HepG2 (cell line): ENCODE data around the gene HCN4. TPM values are rescaled to one million over a fixed set of nuclear protein-coding genes. Genes with fewer than 3 reads are reported as not detected.
A peak's percentile ranks its signal among the peaks of the same experiment; 100 is the strongest.

Source experiments
- ATAC-seq: fragments of 200-7000 bp; cut with Tn5 transposase; 3 replicates; pipeline ENCODE4 v1.9.1; 2020; ENCODE audit warnings: mild to moderate bottlenecking, moderate library complexity
- BruUV-seq: library from RNA; stranded (reverse); fragments of 400-500 nt; replicated peaks from 2 replicates; lab custom pipeline; 2021; lab: Mats Ljungman, UMichigan
- CTCF ChIA-PET: fragments of 300-600 bp; formaldehyde crosslinking; extraction: SDS; loops from one replicate; lab custom pipeline; 2021; ENCODE audit warnings: low total read pairs, inconsistent platforms, low intra/inter-chr PET ratio; lab: Yijun Ruan, JAX
- POLR2A ChIA-PET: fragments of 350-600 bp; sonication (Branson Sonifier 250); formaldehyde crosslinking; loops from one replicate; lab custom pipeline; 2020; ENCODE audit warnings: antibody characterized with exemption, inconsistent platforms; lab: Yijun Ruan, JAX
- DNase-seq: peaks from one replicate; pipeline ENCODE4 v3.0.0-alpha.2; 2015; ENCODE audit warnings: low spot score
- FAIRE-seq: peaks from 3 replicates; lab custom pipeline; 2011; peaks lifted over from hg19 to GRCh38; lab: Jason Lieb, UNC
- H2AFZ ChIP-seq: one replicate; pipeline ENCODE4 v1.6.1; 2011; ENCODE audit warnings: low read length, inconsistent platforms
- H3K27ac ChIP-seq: fragments of 300-600 bp; 3 replicates; pipeline ENCODE4 v1.8.0; 2011; ENCODE audit warnings: mixed run types, mild to moderate bottlenecking, mixed read lengths, low read length, inconsistent platforms; ENCODE audit not compliant: insufficient read depth; ENCODE audit errors: extremely low read length
- H3K27me3 ChIP-seq, 2 experiments: fragments of 200-600 bp in 1 of 2; 2 replicates in 1 of 2; 3 replicates in 1 of 2; pipeline versions ENCODE4 v1.6.0 to v1.8.0; 2011; ENCODE audit warnings: low read length in 2 of 2, mild to moderate bottlenecking in 2 of 2, moderate library complexity in 2 of 2, inconsistent platforms in 1 of 2; ENCODE audit not compliant: insufficient read depth in 2 of 2, control insufficient read depth in 1 of 2
- H3K36me3 ChIP-seq, 2 experiments: fragments of 200-600 bp in 1 of 2; replicated peaks in 1 of 2; 2 replicates in 1 of 2; 3 replicates in 1 of 2; pipeline versions ENCODE4 v1.5.1 to v1.8.0; 2011; ENCODE audit warnings: low read length in 2 of 2, inconsistent platforms in 1 of 2; ENCODE audit not compliant: insufficient read depth in 2 of 2, control insufficient read depth in 1 of 2
- H3K4me1 ChIP-seq: 2 replicates; pipeline ENCODE4 v1.5.1; 2012; ENCODE audit warnings: low read length, inconsistent platforms; ENCODE audit not compliant: insufficient read depth
- H3K4me2 ChIP-seq: 2 replicates; pipeline ENCODE4 v1.6.0; 2011; ENCODE audit warnings: low read depth, low read length, inconsistent platforms
- H3K4me3 ChIP-seq, 3 experiments: fragments of 200-600 bp in 1 of 3; sonication (generic), shearing (Covaris generic) in 1 of 3; replicated peaks in 1 of 3; 2 replicates each; pipeline ENCODE4 v1.5.1; 2011 to 2016; ENCODE audit warnings: low read length in 3 of 3, inconsistent platforms in 2 of 3, low read depth in 2 of 3, mild to moderate bottlenecking in 2 of 3, control low read depth in 1 of 3, mixed read lengths in 1 of 3; ENCODE audit not compliant: insufficient read depth in 1 of 3
- H3K79me2 ChIP-seq: one replicate; pipeline ENCODE4 v1.6.1; 2011; ENCODE audit warnings: low read length, inconsistent platforms; ENCODE audit not compliant: insufficient read depth
- H3K9ac ChIP-seq: 2 replicates; pipeline ENCODE4 v1.6.0; 2011; ENCODE audit warnings: mild to moderate bottlenecking, low read depth, low read length, inconsistent platforms; ENCODE audit not compliant: insufficient read depth
- H3K9me3 ChIP-seq: 2 replicates; pipeline ENCODE4 v1.5.1; 2012; ENCODE audit warnings: mild to moderate bottlenecking, low read length
- H4K20me1 ChIP-seq: 2 replicates; pipeline ENCODE4 v1.6.0; 2011; ENCODE audit warnings: inconsistent platforms, mild to moderate bottlenecking, low read length, moderate library complexity; ENCODE audit not compliant: insufficient read depth
- EZH2 ChIP-seq: conservative IDR thresholded peaks from 2 replicates; pipeline ENCODE4 v1.6.1; 2012; ENCODE audit warnings: mild to moderate bottlenecking, low read depth, low read length, moderate library complexity
- KDM4B ChIP-seq: sonication (generic); formaldehyde crosslinking; IDR thresholded peaks from 2 replicates; pipeline ENCODE4 v1.4.0; 2020; ENCODE audit warnings: missing genetic modification reagents
- NR2F1 ChIP-seq, 2 experiments: fragments of 450-650 bp in 1 of 2; formaldehyde crosslinking in 1 of 2; IDR thresholded peaks; 2 replicates each; pipeline versions ENCODE4 v1.5.0 to v1.6.1; 2016 to 2020; ENCODE audit warnings: mild to moderate bottlenecking in 1 of 2, missing compliant biosample characterization in 1 of 2, missing genetic modification reagents in 1 of 2, moderate library complexity in 1 of 2
- THAP11 ChIP-seq: IDR thresholded peaks from 2 replicates; pipeline ENCODE4 v1.6.1; 2016; ENCODE audit warnings: missing biosample characterization, missing genetic modification reagents
- ZNF777 ChIP-seq: sonication (generic); formaldehyde crosslinking; IDR thresholded peaks from 2 replicates; pipeline ENCODE4 v1.4.0; 2020; ENCODE audit warnings: missing genetic modification reagents
- WGBS: methylation state at CpG from one replicate; pipeline ENCODE4 v1.1.6; 2017; ENCODE audit warnings: low lambda C conversion rate; 5-methylcytosine and 5-hydroxymethylcytosine counted together
- in situ Hi-C: cut with HindIII; loops from 2 replicates; pipeline ENCODE4 v1.10.0; 2017; ENCODE audit warnings: low pct_unique_long_range_greater_than_20kb; ENCODE audit not compliant: extremely low pct_ligation_motif_present
- intact Hi-C: fragments of 100-400 bp; cut with micrococcal nuclease; formaldehyde crosslinking; loops from one replicate; pipeline ENCODE4 v1.10.0; 2022; ENCODE audit not compliant: unreplicated experiment
- polyA plus RNA-seq, 8 experiments: library from polyadenylated mRNA; depleted of rRNA in 3 of 8; stranded (reverse) in 7 of 8; unstranded in 1 of 8; fragments of >200 nt; fragmentation: Illumina TruSeq in 4 of 8; extraction: Trizol in 4 of 8; gene quantifications; 2 replicates each; pipeline versions ENCODE4 v1.2.1 to v1.2.3, GENCODE V29; 2011 to 2016; ENCODE audit warnings: low read depth in 4 of 8, missing spikeins in 1 of 8, mixed read lengths in 1 of 8; ENCODE audit not compliant: insufficient read depth in 1 of 8
- total RNA-seq, 5 experiments: library from RNA; depleted of rRNA; stranded (reverse); fragments of >200 nt; fragmentation: Illumina TruSeq; extraction: Trizol; gene quantifications; 2 replicates each; pipeline ENCODE4 v1.2.3, GENCODE V29; 2016; ENCODE audit warnings: low read depth in 1 of 5

HCN4 gene
- total and polyA plus RNA-seq, 2 of the 13 experiments (the other 11 are each of a cell fraction or from before 2014, with no cell fraction given), result not detected

- Histone ChIP-seq H4K20me1 (peaks cover 2% of the 10 kb centered on the region; the same call in 1 of the 2 replicates), H3K36me3 (no peaks in the 10 kb centered on the region), H3K27ac (no peak overlapping the region), H3K4me3 (peak overlapping the region in 1 of 3 experiments; percentile 23; a peak in 1 of 6 replicates), H3K79me2 (no peaks in the 10 kb centered on the region), H3K27me3 (peaks cover 12 to 77% of the 10 kb centered on the region in 2 experiments; a peak in 4 of 5 replicates), H3K4me1 (no peaks in the 10 kb centered on the region), H3K9me3 (no peaks in the 10 kb centered on the region), H3K9ac (no peak overlapping the region), H3K4me2 (peak overlapping the region; percentile 36; the same call in 1 of the 2 replicates), H2AFZ (no peak overlapping the region)
- no CpG with 5 or more reads among the region's 90 CpGs for WGBS
- no peak for TF ChIP-seq THAP11 (CRISPR knock-in tag)
- peak; percentile 12; the same call in 1 of the 2 replicates for TF ChIP-seq EZH2
- TF ChIP-seq ZNF777 (CRISPR knock-in tag), result peak; percentile 75
- no peak for TF ChIP-seq KDM4B
- in situ Hi-C loops, result no loop called here
- CTCF ChIA-PET, result no interaction called here
- no peak for FAIRE-seq
- peak; percentile 22; the same call in 2 of the 3 replicates for ATAC-seq
- intact Hi-C loops, result no loop called here
- BruUV-seq, result no TSS peak
- DNase-seq, result no peak
- POLR2A ChIA-PET, result no interaction called here
These were observed 996 bp downstream of the HCN4 start for GRCh38 chr15:73367624-73368300.

- Histone ChIP-seq H3K4me3 (no peak overlapping the region), H3K4me1 (no peaks in the 10 kb centered on the region), H3K27me3 (peaks cover 15 to 85% of the 10 kb centered on the region in 2 experiments; a peak in 4 of 5 replicates), H3K9me3 (no peaks in the 10 kb centered on the region), H3K36me3 (no peaks in the 10 kb centered on the region), H2AFZ (no peak overlapping the region), H4K20me1 (peaks cover 4% of the 10 kb centered on the region; the same call in 1 of the 2 replicates), H3K4me2 (no peak overlapping the region), H3K79me2 (no peaks in the 10 kb centered on the region), H3K9ac (no peak overlapping the region), H3K27ac (no peak overlapping the region)
- intact Hi-C loops, result no loop called here
- ChIA-PET CTCF (no interaction called here), POLR2A (no interaction called here)
- ATAC-seq, result no peak
- BruUV-seq, result no TSS peak
- in situ Hi-C loops, result no loop called here
- WGBS, result no CpG with 5 or more reads among the region's 28 CpGs
- TF ChIP-seq NR2F1 (CRISPR knock-in tag; IDR thresholded peaks at IDR 0.05) (no peak), EZH2 (0 out of 2 replicates have a peak, but pooled peaks have one; percentile 19)
- FAIRE-seq, result no peak
- no peak for DNase-seq
These were observed 1.8 kb downstream of the HCN4 start for GRCh38 chr15:73366766-73367623.
